NCI-H748 treated with DMSO at 0.1 percent for 48 hours (cell line): ENCODE results near the gene ARID4B.
A peak's percentile ranks its signal among the peaks of the same experiment; 100 is the strongest.
"Not testable (repeated sequence)": the region's sequence is repeated elsewhere in the genome, so short reads cannot be mapped to it uniquely, and the experiment has no call there.

Experiments
- DNase-seq: peaks from one replicate; lab custom pipeline; 2025; lab: John Stamatoyannopoulos, UW

The ARID4B gene

GRCh38 chr1:235226933-235227332 is 101.0 kb downstream of the ARID4B start:
- no peak for DNase-seq

- no peak for DNase-seq
These were observed 102.7 kb downstream of the ARID4B start for GRCh38 chr1:235225299-235225698.

- DNase-seq: no peak
These were observed 106.2 kb downstream of the ARID4B start for GRCh38 chr1:235221653-235222375.

DNA sequence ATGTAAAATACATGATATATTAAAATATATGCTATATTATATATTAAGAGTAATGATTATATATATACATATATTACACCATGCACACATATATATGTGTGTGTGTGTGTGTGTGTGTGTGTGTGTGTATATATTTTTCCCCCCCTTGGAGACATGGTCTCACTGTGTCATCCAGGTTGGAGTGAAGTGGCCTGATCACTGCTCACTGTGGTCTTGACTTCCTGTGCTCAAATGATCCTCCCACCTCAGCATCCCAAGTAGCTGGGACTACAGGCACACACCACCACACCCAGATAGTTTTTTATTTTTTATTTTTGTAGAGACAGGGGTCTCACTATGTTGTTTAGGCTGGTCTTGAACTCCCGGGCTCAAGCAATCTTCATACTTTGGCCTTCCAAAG is 112.5 kb downstream of the ARID4B start:
- no peak for DNase-seq

GRCh38 chr1:235214962-235215361 is 113.0 kb downstream of the ARID4B start:
- DNase-seq: not testable (repeated sequence)

GRCh38 chr1:235213752-235214151 is 114.2 kb downstream of the ARID4B start:
- no peak for DNase-seq

DNA sequence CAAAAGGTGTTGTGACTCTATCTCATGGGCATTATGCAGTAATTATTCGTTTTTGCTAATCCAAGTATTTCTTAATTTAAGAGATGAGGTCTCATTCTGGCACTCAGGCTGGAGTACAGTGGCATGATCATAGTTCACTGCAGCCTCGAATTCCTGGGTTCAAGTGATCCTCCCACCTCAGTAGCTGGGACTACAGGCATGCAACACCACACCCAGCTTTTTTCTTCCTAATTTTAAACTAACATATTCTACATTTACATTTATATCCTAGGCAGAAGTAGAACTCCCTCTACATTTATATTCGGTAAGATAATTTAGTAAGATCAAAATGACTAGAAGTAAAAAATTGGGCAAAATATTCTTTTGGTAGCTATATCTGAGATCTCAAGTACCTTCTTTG is 116.5 kb downstream of the ARID4B start:
- no peak for DNase-seq

GRCh38 chr1:235207209-235207565 is 120.8 kb downstream of the ARID4B start:
- DNase-seq: no peak

- no peak for DNase-seq
These were observed 121.3 kb downstream of the ARID4B start for GRCh38 chr1:235206533-235207208.

DNA sequence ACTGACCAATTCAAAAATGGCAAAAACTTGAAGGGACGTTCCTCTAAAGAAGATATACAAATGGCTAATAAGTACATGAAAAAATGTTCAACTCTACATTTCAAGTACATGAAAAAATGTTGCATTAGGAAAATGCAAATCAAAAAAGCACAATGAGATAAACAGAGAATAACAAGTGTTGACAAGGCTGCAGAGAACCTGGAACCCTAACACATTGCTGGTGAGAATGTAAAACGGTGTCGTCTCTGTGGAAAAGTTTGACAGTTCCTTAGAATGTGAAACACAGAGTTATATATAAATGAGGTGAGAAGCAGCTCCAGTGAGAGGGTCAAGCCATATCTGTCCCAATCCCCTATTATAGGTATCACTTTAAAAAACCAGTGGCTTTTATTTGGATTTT is 122.3 kb downstream of the ARID4B start:
- DNase-seq: no peak

GRCh38 chr1:235203428-235203827 is 124.6 kb downstream of the ARID4B start:
- no peak for DNase-seq

- not testable (repeated sequence) for DNase-seq
These were observed 125.5 kb downstream of the ARID4B start for GRCh38 chr1:235202447-235202846.

GRCh38 chr1:235199441-235199840 is 128.5 kb downstream of the ARID4B start:
- DNase-seq: no peak

- no peak for DNase-seq
These were observed 137.5 kb downstream of the ARID4B start for GRCh38 chr1:235190431-235190830.

DNA sequence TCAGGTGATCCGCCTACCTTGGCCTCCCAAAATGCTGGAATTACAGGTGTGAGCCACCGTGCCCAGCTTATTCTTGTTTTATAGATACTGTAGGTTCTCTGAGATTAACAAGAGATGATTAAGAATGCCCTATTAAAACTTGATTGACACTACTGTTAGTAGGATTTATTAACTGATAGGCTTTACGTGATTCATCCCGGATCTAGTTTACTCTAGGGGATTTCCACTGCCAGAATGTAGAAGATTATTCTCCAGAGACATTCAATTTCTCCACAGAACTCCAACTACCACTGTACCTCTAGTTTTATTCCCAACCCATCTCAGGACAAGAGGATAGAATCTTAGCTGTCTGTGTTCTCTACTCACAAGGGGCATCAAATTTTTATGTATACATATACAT is 140.7 kb downstream of the ARID4B start:
- DNase-seq: no peak

DNA sequence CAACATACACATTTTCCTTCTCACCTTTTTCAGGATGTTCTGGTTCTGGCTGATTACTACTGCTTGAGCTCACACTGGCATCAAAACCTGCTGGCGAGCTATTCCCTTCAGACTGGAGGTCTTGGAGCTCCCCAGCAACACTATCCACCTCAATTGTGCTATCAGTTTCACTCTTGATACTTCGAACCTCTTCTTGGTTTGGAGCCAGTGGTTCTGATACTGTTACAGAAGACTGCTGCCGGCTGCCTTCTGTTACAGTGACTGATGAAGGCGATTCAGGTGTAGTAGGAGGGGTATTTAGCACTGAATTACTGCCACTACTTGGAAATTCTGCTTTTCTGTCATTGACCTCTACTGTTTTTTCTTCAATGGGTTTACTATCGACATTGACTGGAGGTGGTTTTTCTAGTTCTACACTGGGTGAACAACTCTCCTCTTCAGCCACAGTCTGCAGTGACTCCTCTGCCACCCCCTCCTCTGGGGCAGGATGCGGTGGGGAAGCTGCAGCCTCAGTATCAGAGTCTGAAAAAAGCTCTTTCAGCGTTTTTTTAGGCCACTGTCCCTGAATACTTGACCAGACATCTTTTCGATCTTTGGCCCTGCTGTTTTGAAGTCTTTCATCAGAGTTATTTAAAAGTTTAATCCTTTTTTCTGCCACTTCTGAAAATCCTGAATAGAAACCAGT is 146.3 kb downstream of the ARID4B start:
- no peak for DNase-seq

- DNase-seq: no peak
These were observed 147.0 kb downstream of the ARID4B start for GRCh38 chr1:235180916-235181460.

DNA sequence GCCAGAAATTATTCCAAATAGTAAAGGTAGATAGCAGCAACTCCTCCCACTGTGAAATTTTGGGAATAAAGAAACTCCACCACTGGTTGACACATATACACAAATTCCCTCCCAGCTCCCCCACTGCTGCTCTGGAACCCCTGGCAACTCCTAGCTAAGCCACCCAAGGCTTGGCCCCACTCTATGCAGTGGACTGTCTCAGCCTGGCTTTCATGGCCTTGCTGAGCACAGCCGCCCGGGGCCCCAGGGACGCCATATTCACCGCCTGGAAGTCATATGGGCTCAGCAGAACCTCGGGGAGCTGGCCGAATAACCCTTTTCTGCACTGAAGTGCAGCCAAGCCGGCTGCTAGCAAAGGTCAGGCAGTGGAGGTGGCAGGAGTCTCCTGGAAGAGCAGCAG is 151.5 kb downstream of the ARID4B start:
- DNase-seq: no peak

DNA sequence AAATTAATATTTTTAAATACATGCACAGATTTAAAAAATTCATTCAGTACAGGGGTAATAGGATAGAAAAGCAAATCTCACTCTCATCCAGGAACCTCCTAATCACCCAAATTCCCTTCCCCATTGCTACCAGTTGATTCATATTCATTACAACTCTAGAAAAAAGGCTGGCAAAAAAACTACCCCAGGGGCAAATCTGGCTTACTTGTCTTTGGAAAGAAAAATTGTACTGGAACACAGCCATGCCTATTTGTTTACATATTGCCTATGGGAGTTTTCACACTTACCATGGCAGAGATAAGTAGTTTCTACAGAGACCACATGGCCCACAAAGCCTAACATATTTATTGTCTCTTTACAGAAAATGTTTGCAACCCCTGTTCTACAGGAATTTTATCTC is 158.0 kb downstream of the ARID4B start:
- no peak for DNase-seq

DNA sequence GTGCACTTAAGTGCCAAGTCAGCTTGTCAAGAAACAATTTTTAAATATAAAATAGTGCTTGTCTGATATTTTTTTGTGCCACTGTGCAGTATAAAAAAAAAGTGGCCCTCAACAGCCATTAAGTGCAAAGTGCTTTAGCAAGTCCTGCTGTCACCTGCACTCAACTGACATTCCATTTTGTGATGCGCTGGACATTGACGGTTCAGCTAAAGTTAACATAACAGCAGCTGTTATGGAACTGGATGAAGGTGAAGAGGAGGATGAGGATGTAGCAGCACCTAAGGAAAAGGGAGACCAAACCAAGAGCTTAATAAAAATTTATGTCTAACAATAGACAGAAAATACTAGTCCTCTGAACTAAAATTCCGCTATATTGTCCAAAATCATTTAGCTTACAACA is 159.6 kb downstream of the ARID4B start:
- no peak for DNase-seq

DNA sequence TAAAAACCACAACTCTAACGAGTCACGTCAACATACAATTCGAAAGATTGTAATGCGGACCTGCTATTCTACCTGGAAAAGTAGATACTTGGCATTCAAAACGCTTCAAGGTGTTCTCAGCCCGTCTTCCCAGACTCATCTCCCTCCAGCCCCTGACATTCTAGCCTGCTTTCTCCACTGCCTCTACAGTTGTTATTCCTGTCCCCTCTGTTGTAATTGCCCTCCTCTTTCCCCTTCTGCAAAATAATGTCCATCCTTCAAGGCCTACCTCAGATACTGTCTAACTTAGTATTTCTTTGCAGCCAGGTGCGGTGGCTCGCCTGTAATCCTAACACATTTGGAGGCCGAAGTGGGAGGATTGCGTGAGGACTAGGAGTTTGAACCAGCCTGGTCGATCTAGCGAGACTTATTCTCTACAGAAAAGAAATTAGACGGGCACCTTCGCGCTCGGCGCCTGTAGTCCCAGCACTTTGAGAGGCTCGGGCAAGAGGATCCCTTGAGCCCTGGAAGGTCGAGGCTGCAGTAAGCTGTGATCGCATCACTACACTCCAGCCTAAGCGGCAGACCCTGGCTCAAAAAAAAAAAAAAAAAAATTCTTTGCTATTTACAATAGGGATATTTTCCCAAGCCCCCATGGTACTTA is 166.2 kb downstream of the ARID4B start:
- no peak for DNase-seq

- DNase-seq: peak; percentile 80
These were observed 166.9 kb downstream of the ARID4B start, which contains the start of gene RBM34 for GRCh38 chr1:235160957-235161684. Gene RBM34, minus strand, starts transcription at chr1:235161250. Its CDS starts 24 bp downstream, at chr1:235161226.
